Endodermal cell (in vitro differentiated cells): Measurements from ENCODE around the gene TMEM123. TPM values are rescaled to one million over a fixed set of nuclear protein-coding genes. Genes with fewer than 3 reads are reported as not detected.
A peak's percentile ranks its signal among the peaks of the same experiment; 100 is the strongest.

Experiments
- DNase-seq: peaks from one replicate; pipeline ENCODE4 v3.0.0-alpha.2; 2017
- H3K27ac ChIP-seq: 2 replicates; pipeline ENCODE4 v1.5.1; 2013; ENCODE audit warnings: mild to moderate bottlenecking, low read depth, low read length, moderate library complexity
- H3K27me3 ChIP-seq: 2 replicates; pipeline ENCODE4 v1.6.1; 2013; ENCODE audit warnings: mild to moderate bottlenecking, low read length, moderate library complexity; ENCODE audit not compliant: insufficient read depth, control insufficient read depth, poor library complexity, severe bottlenecking
- H3K36me3 ChIP-seq: 2 replicates; pipeline ENCODE4 v1.7.0; 2013; ENCODE audit warnings: mild to moderate bottlenecking, low read length, moderate library complexity; ENCODE audit not compliant: control insufficient read depth, insufficient read depth
- H3K4me1 ChIP-seq: one replicate; pipeline ENCODE4 v1.7.0; 2013; ENCODE audit warnings: low read length; ENCODE audit not compliant: control insufficient read depth, insufficient read depth
- H3K4me3 ChIP-seq: 2 replicates; pipeline ENCODE4 v1.5.1; 2013; ENCODE audit warnings: mild to moderate bottlenecking, low read length, moderate library complexity
- H3K9ac ChIP-seq: 2 replicates; pipeline ENCODE4 v1.6.1; 2013; ENCODE audit warnings: mild to moderate bottlenecking, low read length, moderate library complexity; ENCODE audit not compliant: poor library complexity, severe bottlenecking; ENCODE audit errors: extremely low read depth
- H3K9me3 ChIP-seq: 2 replicates; pipeline ENCODE4 v1.6.1; 2013; ENCODE audit warnings: mild to moderate bottlenecking, low read length, moderate library complexity; ENCODE audit not compliant: control insufficient read depth
- H3K27ac Mint-ChIP-seq: 2 replicates; pipeline ENCODE4 v1.8.0; 2020; ENCODE audit warnings: mixed read lengths
- H3K27me3 Mint-ChIP-seq: 2 replicates; pipeline ENCODE4 v1.8.0; 2021; ENCODE audit warnings: mild to moderate bottlenecking, mixed read lengths; ENCODE audit not compliant: insufficient read depth
- H3K36me3 Mint-ChIP-seq: 2 replicates; pipeline ENCODE4 v1.8.0; 2020; ENCODE audit warnings: low read depth, mixed read lengths
- H3K4me1 Mint-ChIP-seq: 2 replicates; pipeline ENCODE4 v1.8.0; 2020; ENCODE audit warnings: mixed read lengths
- H3K4me3 Mint-ChIP-seq: 2 replicates; pipeline ENCODE4 v1.8.0; 2020; ENCODE audit warnings: mild to moderate bottlenecking, moderate library complexity, mixed read lengths
- H3K9me3 Mint-ChIP-seq: 2 replicates; pipeline ENCODE4 v1.8.0; 2020; ENCODE audit warnings: mild to moderate bottlenecking, mixed read lengths
- CTCF ChIP-seq: fragments of 200-600 bp; sonication (generic); conservative IDR thresholded peaks from 2 replicates; pipeline ENCODE4 v1.5.0; 2021; ENCODE audit warnings: antibody characterized with exemption, mild to moderate bottlenecking
- WGBS, 2 experiments: methylation state at CpG; one replicate each; pipeline versions ENCODE4 v1.1.5 to v1.1.7; 2013; ENCODE audit warnings: missing lambda C conversion rate in 2 of 2, mixed read lengths in 1 of 2; ENCODE audit not compliant: insufficient coverage in 1 of 2, insufficient read length in 1 of 2; 5-methylcytosine and 5-hydroxymethylcytosine counted together
- total RNA-seq, 2 donors: library from RNA; stranded (reverse); fragmentation: NEBNext Ultra II Directional in 1 of 2; extraction: Animal tissue kit (Norgen Biotek cat#: 25700) in 1 of 2; gene quantifications; 2 replicates in 1 of 2; 3 replicates in 1 of 2; pipeline ENCODE4 v1.2.1, GENCODE V29; 2021

The TMEM123 gene
- total RNA-seq, 2 donors from 2014 or later, result 216 to 256 TPM

- Mint-ChIP-seq H3K4me3 (no peak overlapping the region), H3K27me3 (no peaks in the 10 kb centered on the region), H3K4me1 (peaks cover 2% of the 10 kb centered on the region), H3K36me3 (no peaks in the 10 kb centered on the region), H3K9me3 (no peaks in the 10 kb centered on the region), H3K27ac (no peak overlapping the region)
- 88 to 100% methylated on average over 1 to 2 of the region's 2 CpGs for WGBS, 2 experiments
- Histone ChIP-seq H3K9ac (no peak overlapping the region), H3K4me1 (peaks cover 2% of the 10 kb centered on the region), H3K4me3 (no peak overlapping the region), H3K27me3 (no peaks in the 10 kb centered on the region), H3K36me3 (no peaks in the 10 kb centered on the region), H3K27ac (no peak overlapping the region), H3K9me3 (no peaks in the 10 kb centered on the region)
- DNase-seq, result no peak
- peak; percentile 58 for TF ChIP-seq CTCF
These were observed 34.0 kb upstream of the TMEM123 start for GRCh38 chr11:102486584-102486983.

DNA sequence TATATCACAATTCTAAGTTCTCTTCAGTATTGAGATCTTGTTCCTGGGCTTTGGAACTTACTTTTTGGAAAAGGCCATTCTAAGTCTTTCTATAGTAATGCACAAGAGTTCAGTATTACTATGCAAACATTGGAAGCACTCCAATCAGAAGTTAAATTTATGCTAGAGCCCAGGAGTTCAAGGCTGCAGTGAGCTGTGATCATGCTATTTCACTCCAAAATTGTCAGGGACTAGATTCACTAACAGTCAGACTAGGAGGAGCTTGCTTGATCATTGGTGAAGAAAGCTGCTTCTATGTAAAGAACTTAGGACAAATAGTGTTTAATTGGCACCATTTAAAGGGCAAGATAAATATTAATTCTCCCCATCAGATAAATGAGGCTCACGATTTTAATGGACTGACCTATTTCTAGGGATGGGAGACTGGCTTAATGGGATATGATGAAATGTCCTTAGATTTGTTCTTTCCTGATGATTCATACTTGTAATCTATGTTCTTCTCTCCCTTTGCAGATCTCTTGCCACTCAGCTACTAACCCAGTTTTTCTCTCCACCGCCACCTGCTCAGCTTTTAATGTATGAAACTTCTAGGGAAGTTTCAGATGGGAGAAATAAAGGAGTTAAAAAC, 32.6 kb upstream of the TMEM123 start:
- WGBS, 2 experiments, result 94% methylated on average over 2 of the region's 2 CpGs; no CpG with 5 or more reads in 1 of the 2 experiments
- TF ChIP-seq CTCF, result no peak
- H3K4me3 ChIP-seq, result no peak overlapping the region
- Mint-ChIP-seq H3K27ac (no peak overlapping the region), H3K27me3 (no peaks in the 10 kb centered on the region), H3K4me1 (peaks cover 15% of the 10 kb centered on the region), H3K9me3 (no peaks in the 10 kb centered on the region), H3K36me3 (no peaks in the 10 kb centered on the region), H3K4me3 (no peak overlapping the region)
- no peak overlapping the region for H3K9ac ChIP-seq
- no peaks in the 10 kb centered on the region for H3K27me3 ChIP-seq
- no peak for DNase-seq
- H3K4me1 ChIP-seq, result peaks cover 9% of the 10 kb centered on the region
- H3K9me3 ChIP-seq, result no peaks in the 10 kb centered on the region
- H3K36me3 ChIP-seq, result no peaks in the 10 kb centered on the region
- no peak overlapping the region for H3K27ac ChIP-seq

- Histone ChIP-seq H3K36me3 (no peaks in the 10 kb centered on the region), H3K27ac (no peak overlapping the region), H3K9ac (no peak overlapping the region), H3K4me3 (no peak overlapping the region), H3K9me3 (no peaks in the 10 kb centered on the region), H3K27me3 (no peaks in the 10 kb centered on the region), H3K4me1 (peaks cover 15% of the 10 kb centered on the region)
- Mint-ChIP-seq H3K9me3 (no peaks in the 10 kb centered on the region), H3K36me3 (no peaks in the 10 kb centered on the region), H3K27me3 (no peaks in the 10 kb centered on the region), H3K4me3 (no peak overlapping the region), H3K27ac (no peak overlapping the region), H3K4me1 (peaks cover 22% of the 10 kb centered on the region)
- WGBS, 2 experiments, result 62 to 93% methylated on average over 2 to 3 of the region's 3 CpGs
- no peak for TF ChIP-seq CTCF
- DNase-seq, result no peak
These were observed 29.9 kb upstream of the TMEM123 start for GRCh38 chr11:102482433-102482832.
